ENCODE measurements around the gene PTPRT. TPM values are rescaled to one million over a fixed set of nuclear protein-coding genes. Genes with fewer than 3 reads are reported as not detected.

PTPRT gene
- total RNA-seq (1 to 10 TPM in 3 of 6 donors, under 1 TPM in 3; 0.23 to 1.8 (median 0.92) TPM), polyA plus RNA-seq (1 to 10 TPM in 1 of 2 donors, under 1 TPM in 1; 0.80 to 1.1 TPM)

GRCh38 chr20:43189554-43190331, at the start of gene PTPRT:
TSS of gene PTPRT (minus strand) at chr20:43189906. CDS start at chr20:43189733, 173 bp downstream.
- intact Hi-C loops (cut with DNase I) = loop anchor here in 1 of 3 donors (10.0 kb wide), 2 partner anchors 995 to 1235 kb away; no protein-coding TSS in a partner anchor
- H3K27me3 ChIP-seq = peaks cover 0 to 24% (median 4%) of the 10 kb centered on the region in 4 donors
- H3K36me3 ChIP-seq = no peaks in the 10 kb centered on the region
- peaks cover 0 to 3% (median 0%) of the 10 kb centered on the region in 3 donors for H3K4me1 ChIP-seq
- no peak within 1 kb of the TSS for H3K27ac ChIP-seq
- DNase-seq (no peak), FAIRE-seq (no peak), ATAC-seq (no peak)
- H3K9me3 ChIP-seq = no peaks in the 10 kb centered on the region
- 2 to 3% methylated on average over 37 to 115 of the region's 115 CpGs for WGBS, 2 donors
- no peak for TF ChIP-seq CTCF (IDR thresholded peaks at IDR 0.05)
- peak within 1 kb of the TSS in 1 of 4 donors; percentile 7 for H3K4me3 ChIP-seq

GRCh38 chr20:43238833-43239232, 49.1 kb upstream of the PTPRT start:
- TF ChIP-seq CTCF (IDR thresholded peaks at IDR 0.05) = no peak
- Histone ChIP-seq H3K36me3 (no peaks in the 10 kb centered on the region), H3K27ac (no peak overlapping the region), H3K27me3 (no peaks in the 10 kb centered on the region), H3K4me1 (no peaks in the 10 kb centered on the region), H3K4me3 (no peak overlapping the region), H3K9me3 (no peaks in the 10 kb centered on the region)
- 43 to 55% methylated on average over 3 of the region's 3 CpGs for WGBS, 2 donors
- FAIRE-seq = no peak
- intact Hi-C loops (cut with DNase I) = no loop called here
- ATAC-seq = peak in 2 of 4 donors; percentile 50 to 54
- no peak for DNase-seq

GRCh38 chr20:43238266-43238665, 48.6 kb upstream of the PTPRT start:
- H3K4me3 ChIP-seq = no peak overlapping the region
- DNase-seq (no peak), ATAC-seq (peak in 1 of 4 donors; percentile 11), FAIRE-seq (no peak)
- H3K4me1 ChIP-seq = no peaks in the 10 kb centered on the region
- no peaks in the 10 kb centered on the region for H3K27me3 ChIP-seq
- WGBS, 2 donors = 15 to 18% methylated on average over 5 of the region's 5 CpGs
- no peak for TF ChIP-seq CTCF (IDR thresholded peaks at IDR 0.05)
- H3K36me3 ChIP-seq = no peaks in the 10 kb centered on the region
- no peaks in the 10 kb centered on the region for H3K9me3 ChIP-seq
- intact Hi-C loops (cut with DNase I) = no loop called here
- no peak overlapping the region for H3K27ac ChIP-seq

- H3K4me1 ChIP-seq = no peaks in the 10 kb centered on the region
- no peaks in the 10 kb centered on the region for H3K9me3 ChIP-seq
- intact Hi-C loops (cut with DNase I) = no loop called here
- no peak for DNase-seq
- ATAC-seq = no peak
- no peak overlapping the region for H3K27ac ChIP-seq
- no peaks in the 10 kb centered on the region for H3K27me3 ChIP-seq
- TF ChIP-seq CTCF (IDR thresholded peaks at IDR 0.05) = no peak
- H3K4me3 ChIP-seq = no peak overlapping the region
- no peaks in the 10 kb centered on the region for H3K36me3 ChIP-seq
- FAIRE-seq = no peak
- WGBS, 2 donors = 74 to 80% methylated on average over 4 of the region's 4 CpGs
These were observed 48.0 kb upstream of the PTPRT start for GRCh38 chr20:43237651-43238168.

GRCh38 chr20:43235998-43236397, 46.3 kb upstream of the PTPRT start:
- intact Hi-C loops (cut with DNase I) = no loop called here
- ATAC-seq (no peak), FAIRE-seq (no peak), DNase-seq (no peak)
- Histone ChIP-seq H3K9me3 (no peaks in the 10 kb centered on the region), H3K4me1 (no peaks in the 10 kb centered on the region), H3K27ac (no peak overlapping the region), H3K4me3 (no peak overlapping the region), H3K27me3 (no peaks in the 10 kb centered on the region), H3K36me3 (no peaks in the 10 kb centered on the region)
- WGBS, 2 donors = 52 to 73% methylated on average over 2 of the region's 2 CpGs
- TF ChIP-seq CTCF (IDR thresholded peaks at IDR 0.05) = no peak

All from pancreas (tissue), 10 donors.